Measurements from ENCODE around the gene BIN2.

GRCh38 chr12:51362747-51363342 lies 38.9 kb upstream of the BIN2 start:
- TF ChIP-seq CTCF (IDR thresholded peaks at IDR 0.05; ENCODE audit: low read depth, low read length, poor library complexity, severe bottlenecking) (no peak), EZH2phosphoT487 (IDR thresholded peaks at IDR 0.05; ENCODE audit: borderline replicate concordance, low read length) (no peak)
